HG03439 (cell line): ENCODE measurements around the gene ZNF398.
"Not testable (repeated sequence)": the region's sequence is repeated elsewhere in the genome, so short reads cannot be mapped to it uniquely, and the experiment has no call there.

ENCODE experiments used
- ATAC-seq: cut with Tn5 transposase; IDR thresholded peaks from one replicate; pipeline ENCODE4 v1.9.1; 2021; ENCODE audit warnings: mild to moderate bottlenecking, moderate library complexity; ENCODE audit not compliant: unreplicated experiment

The ZNF398 gene

GRCh38 chr7:149223761-149224160 is 76.5 kb downstream of the ZNF398 start:
- ATAC-seq = no peak

DNA sequence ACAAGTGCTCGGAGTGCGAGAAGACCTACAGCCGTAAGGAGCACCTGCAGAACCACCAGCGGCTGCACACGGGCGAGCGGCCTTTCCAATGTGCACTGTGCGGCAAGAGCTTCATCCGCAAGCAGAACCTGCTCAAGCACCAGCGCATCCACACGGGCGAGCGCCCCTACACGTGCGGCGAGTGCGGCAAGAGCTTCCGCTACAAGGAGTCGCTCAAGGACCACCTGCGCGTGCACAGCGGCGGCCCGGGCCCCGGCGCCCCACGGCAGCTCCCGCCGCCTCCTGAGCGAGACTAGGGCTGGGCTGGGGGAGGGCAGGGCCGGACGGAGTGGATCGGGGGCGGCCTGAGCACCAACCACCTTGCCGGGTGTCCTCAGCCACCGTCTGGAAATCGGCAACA is 77.1 kb downstream of the ZNF398 start:
- ATAC-seq = no peak

GRCh38 chr7:149225106-149225505 is 77.9 kb downstream of the ZNF398 start:
- ATAC-seq = no peak

- ATAC-seq = no peak
Measured at GRCh38 chr7:149225656-149226055, 78.4 kb downstream of the ZNF398 start.

- not testable (repeated sequence) for ATAC-seq
Measured at GRCh38 chr7:149226366-149226765, 79.1 kb downstream of the ZNF398 start.

GRCh38 chr7:149226840-149227494 is 79.7 kb downstream of the ZNF398 start:
- no peak for ATAC-seq

DNA sequence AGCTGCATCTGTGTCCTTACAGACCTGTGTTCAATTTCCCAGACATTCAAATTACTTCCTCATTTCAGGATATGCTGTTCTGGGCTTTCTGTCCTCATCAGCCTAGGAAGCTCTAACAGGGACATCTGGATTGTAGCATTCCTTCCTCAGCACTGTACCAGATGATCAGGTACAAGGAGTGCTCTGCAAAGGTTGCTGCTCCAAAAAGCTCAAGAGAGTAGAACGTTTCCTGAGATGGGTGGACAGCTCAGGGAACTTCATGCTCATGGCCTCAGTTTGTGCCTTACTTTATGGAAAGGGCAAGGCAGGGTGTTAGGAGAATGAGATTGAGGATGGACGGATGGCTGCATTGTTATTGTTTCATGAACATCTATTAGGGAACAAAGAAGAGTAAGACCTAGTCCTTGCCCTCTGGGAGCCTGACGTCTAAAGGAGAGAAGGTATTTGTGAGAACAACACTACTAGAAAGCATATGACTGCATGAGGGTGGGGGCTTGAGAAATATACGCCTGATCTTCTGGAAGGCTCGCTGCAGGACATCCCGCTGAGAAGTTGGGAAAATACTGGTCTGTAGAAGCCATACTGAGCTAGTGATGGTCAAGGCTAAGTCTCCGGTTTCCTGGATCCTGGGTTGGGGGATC is 81.7 kb downstream of the ZNF398 start:
- ATAC-seq = no peak

DNA sequence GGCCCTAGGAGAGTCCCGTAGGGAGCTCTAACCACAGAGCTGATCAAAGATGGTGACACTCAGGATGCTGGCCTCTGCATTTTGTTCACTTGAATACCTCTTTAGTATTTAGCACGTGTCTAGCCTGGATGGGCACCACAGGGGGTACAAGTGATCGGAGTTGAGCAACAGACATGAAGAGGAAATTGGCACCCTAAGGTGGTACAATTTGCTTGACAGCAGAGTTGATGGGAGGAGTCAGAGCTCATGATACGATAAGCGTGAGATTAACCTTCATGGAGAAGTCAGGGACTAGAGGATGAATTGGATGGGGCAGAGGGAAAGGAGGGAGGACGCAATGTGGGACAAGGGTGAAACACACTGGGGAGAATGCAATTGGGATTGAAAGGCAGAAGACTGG is 82.3 kb downstream of the ZNF398 start:
- no peak for ATAC-seq

DNA sequence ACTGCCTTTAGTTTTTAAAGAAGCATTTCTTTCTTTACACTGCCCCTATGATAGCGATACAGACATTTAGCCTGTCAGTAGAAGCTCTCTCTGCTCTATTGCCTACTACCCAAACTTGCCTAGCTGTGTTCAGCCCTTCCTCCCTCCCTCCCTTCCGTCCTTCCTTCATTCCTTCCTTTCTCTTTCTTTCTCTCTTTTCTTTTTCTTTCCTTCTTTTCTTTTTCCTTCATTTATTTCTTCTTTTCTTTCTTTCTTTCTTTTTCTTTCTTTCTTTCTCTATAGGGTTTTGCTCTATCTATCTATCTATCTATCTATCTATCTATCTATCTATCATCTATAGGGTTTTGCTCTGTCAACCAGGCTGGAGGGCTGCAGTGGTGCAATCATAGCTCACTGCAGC is 85.1 kb downstream of the ZNF398 start:
- no peak for ATAC-seq
